K562 (cell line): ENCODE measurements around the gene PRKG1. TPM values are rescaled to one million over a fixed set of nuclear protein-coding genes. Genes with fewer than 3 reads are reported as not detected.

Source experiments
- ATAC-seq: fragments of 200-7000 bp; cut with Tn5 transposase; 3 replicates; pipeline ENCODE4 v1.9.1; 2020; ENCODE audit warnings: moderate library complexity
- BruUV-seq: library from RNA; stranded (reverse); fragments of 400-500 nt; replicated peaks from 2 replicates; lab custom pipeline; 2021; lab: Mats Ljungman, UMichigan
- CTCF ChIA-PET: fragments of 300-600 bp; formaldehyde crosslinking; extraction: SDS; loops from one replicate; lab custom pipeline; 2021; ENCODE audit warnings: low intra/inter-chr PET ratio; lab: Yijun Ruan, JAX
- POLR2A ChIA-PET: fragments of 300-600, 350-650 bp; sonication (Branson Sonifier 250); formaldehyde crosslinking; extraction: SDS; loops from one replicate; lab custom pipeline; 2021; ENCODE audit warnings: antibody characterized with exemption, inconsistent platforms; lab: Yijun Ruan, JAX
- DNase-seq, 4 experiments: peaks; one replicate each; pipeline versions ENCODE4 v3.0.0 to v3.0.0-alpha.2; 2011 to 2018; ENCODE audit warnings: low spot score in 3 of 4, mixed read lengths in 3 of 4; ENCODE audit errors: extremely low read depth in 1 of 4
- FAIRE-seq: peaks from 2 replicates; lab custom pipeline; 2011; peaks lifted over from hg19 to GRCh38; lab: Jason Lieb, UNC
- H2AFZ ChIP-seq: 2 replicates; pipeline ENCODE4 v1.6.0; 2011; ENCODE audit warnings: low read depth, low read length, control low read depth, inconsistent platforms
- H3K27ac ChIP-seq: fragments of 200-600 bp; 3 replicates; pipeline ENCODE4 v1.8.0; 2011; ENCODE audit warnings: low read depth, mild to moderate bottlenecking, control low read depth, inconsistent platforms, low read length, moderate library complexity, mixed read lengths; ENCODE audit errors: extremely low read depth
- H3K27me3 ChIP-seq, 2 experiments: fragments of 300-600 bp in 1 of 2; 2 replicates in 1 of 2; 3 replicates in 1 of 2; pipeline versions ENCODE4 v1.6.0 to v1.8.0; 2011; ENCODE audit warnings: inconsistent platforms in 2 of 2, low read length in 2 of 2, mild to moderate bottlenecking in 1 of 2, mixed read lengths in 1 of 2, moderate library complexity in 1 of 2; ENCODE audit not compliant: control insufficient read depth in 2 of 2, insufficient read depth in 2 of 2
- H3K36me3 ChIP-seq: fragments of 300-600 bp; 3 replicates; pipeline ENCODE4 v1.8.0; 2011; ENCODE audit warnings: mild to moderate bottlenecking, low read length, inconsistent platforms; ENCODE audit not compliant: control insufficient read depth, insufficient read depth
- H3K4me1 ChIP-seq, 2 experiments: fragments of 200-600 bp in 1 of 2; replicated peaks in 1 of 2; 2 replicates in 1 of 2; 3 replicates in 1 of 2; pipeline versions ENCODE4 v1.5.1 to v1.8.0; 2011; ENCODE audit warnings: inconsistent platforms in 2 of 2, low read length in 2 of 2, mild to moderate bottlenecking in 1 of 2, mixed read lengths in 1 of 2, moderate library complexity in 1 of 2; ENCODE audit not compliant: control insufficient read depth in 2 of 2, insufficient read depth in 2 of 2
- H3K4me2 ChIP-seq: 2 replicates; pipeline ENCODE4 v1.6.1; 2011; ENCODE audit warnings: low read length, control low read depth, inconsistent platforms, mixed read lengths; ENCODE audit not compliant: insufficient read depth
- H3K4me3 ChIP-seq: fragments of 200-600 bp; sonication (generic), shearing (Covaris generic); 2 replicates; pipeline ENCODE4 v1.5.1; 2016; ENCODE audit warnings: control low read depth, inconsistent platforms
- H3K79me2 ChIP-seq: fragments of 200-600 bp; 3 replicates; pipeline ENCODE4 v1.8.0; 2011; ENCODE audit warnings: low read length, inconsistent platforms; ENCODE audit not compliant: control insufficient read depth, insufficient read depth
- H3K9ac ChIP-seq, 2 experiments: 2 replicates each; pipeline versions ENCODE4 v1.6.0 to v1.6.1; 2011; ENCODE audit warnings: low read depth in 2 of 2, low read length in 2 of 2, control low read depth in 1 of 2, inconsistent platforms in 1 of 2, mild to moderate bottlenecking in 1 of 2, mixed read lengths in 1 of 2; ENCODE audit not compliant: insufficient read depth in 1 of 2
- H3K9me1 ChIP-seq: one replicate; pipeline ENCODE4 v1.6.0; 2011; ENCODE audit warnings: inconsistent platforms, mild to moderate bottlenecking, low read length, moderate library complexity; ENCODE audit not compliant: control insufficient read depth, insufficient read depth
- H3K9me3 ChIP-seq: replicated peaks from 2 replicates; pipeline ENCODE4 v1.5.1; 2011; ENCODE audit warnings: low read depth, low read length, inconsistent platforms; ENCODE audit not compliant: control insufficient read depth, insufficient read depth
- H4K20me1 ChIP-seq: replicated peaks from 2 replicates; pipeline ENCODE4 v1.6.1; 2011; ENCODE audit warnings: low read length, inconsistent platforms, mixed read lengths; ENCODE audit not compliant: control insufficient read depth, insufficient read depth
- CAMTA2 ChIP-seq: fragments of 250-450 bp; sonication (Bioruptor Pico); conservative IDR thresholded peaks from 2 replicates; pipeline ENCODE4 v1.5.1; 2022
- CREB1 ChIP-seq, 2 experiments: sonication (generic) in 1 of 2; formaldehyde crosslinking in 1 of 2; IDR thresholded peaks; 2 replicates each; pipeline versions ENCODE4 v1.6.1 to v1.8.0; 2012 to 2022; ENCODE audit warnings: inconsistent platforms in 1 of 2, mild to moderate bottlenecking in 1 of 2, missing genetic modification reagents in 1 of 2, moderate library complexity in 1 of 2
- ETV1 ChIP-seq: fragments of 450-650 bp; conservative IDR thresholded peaks from 2 replicates; pipeline ENCODE4 v1.6.1; 2016; ENCODE audit warnings: missing genetic modification characterization, control low read depth, low read depth, missing compliant biosample characterization
- EWSR1 ChIP-seq: fragments of 450-650 bp; IDR thresholded peaks from 2 replicates; pipeline ENCODE4 v1.6.1; 2018; ENCODE audit warnings: borderline replicate concordance, mild to moderate bottlenecking, low read depth, moderate library complexity; ENCODE audit not compliant: partially characterized antibody
- FOSL1 ChIP-seq: fragments of 200-800 bp; sonication (Bioruptor generic); conservative IDR thresholded peaks from 2 replicates; pipeline ENCODE4 v1.6.1; 2016; ENCODE audit warnings: missing genetic modification characterization, missing compliant biosample characterization
- KAT2B ChIP-seq: IDR thresholded peaks from one replicate; pipeline ENCODE4 v1.6.1; 2012; ENCODE audit warnings: low read depth, mild to moderate bottlenecking, control low read depth, inconsistent platforms, low read length, moderate library complexity
- KDM4B ChIP-seq, 2 experiments: fragments of 450-650 bp in 1 of 2; sonication (generic) in 1 of 2; IDR thresholded peaks; 2 replicates each; pipeline ENCODE4 v1.6.1; 2016 to 2017; ENCODE audit warnings: borderline replicate concordance in 2 of 2, antibody characterized with exemption in 1 of 2, low read depth in 1 of 2, mild to moderate bottlenecking in 1 of 2
- MAFG ChIP-seq: fragments of 450-650 bp; conservative IDR thresholded peaks from 2 replicates; pipeline ENCODE4 v1.6.1; 2016; ENCODE audit warnings: missing genetic modification characterization, missing compliant biosample characterization
- NFE2 ChIP-seq: IDR thresholded peaks from 2 replicates; pipeline ENCODE4 v1.6.1; 2014; ENCODE audit warnings: antibody characterized with exemption, low read depth
- SNIP1 ChIP-seq: fragments of 450-650 bp; IDR thresholded peaks from 2 replicates; pipeline ENCODE4 v1.7.1; 2017; ENCODE audit warnings: low read depth, mild to moderate bottlenecking
- SOX6 ChIP-seq: fragments of 450-650 bp; IDR thresholded peaks from 2 replicates; pipeline ENCODE4 v1.6.1; 2014; ENCODE audit warnings: mild to moderate bottlenecking
- TAF9B ChIP-seq: fragments of 450-650 bp; IDR thresholded peaks from 2 replicates; pipeline ENCODE4 v1.6.1; 2018; ENCODE audit warnings: mild to moderate bottlenecking; ENCODE audit not compliant: partially characterized antibody
- ZFP36 ChIP-seq: fragments of 150-350 bp; IDR thresholded peaks from 2 replicates; pipeline ENCODE4 v1.6.1; 2018; ENCODE audit warnings: low read length, low read depth; ENCODE audit not compliant: partially characterized antibody
- ZNF212 ChIP-seq: fragments of 450-650 bp; formaldehyde crosslinking; IDR thresholded peaks from 2 replicates; pipeline ENCODE4 v1.4.0; 2020; ENCODE audit warnings: mild to moderate bottlenecking
- ZNF589 ChIP-seq: fragments of 200-800 bp; sonication (Bioruptor generic); IDR thresholded peaks from 2 replicates; pipeline ENCODE4 v1.6.1; 2016; ENCODE audit warnings: low read depth, missing genetic modification characterization, missing compliant biosample characterization
- ZNF764 ChIP-seq: fragments of 250-450 bp; sonication (Bioruptor Pico); IDR thresholded peaks from 2 replicates; pipeline ENCODE4 v1.4.0; 2020; ENCODE audit warnings: low read depth, mild to moderate bottlenecking, moderate library complexity
- WGBS: fragments of 100-300 bp; shearing (Covaris generic); methylation state at CpG from one replicate; pipeline ENCODE4 v1.1.6; 2016; ENCODE audit warnings: low coverage, mixed read lengths; ENCODE audit not compliant: insufficient coverage; ENCODE audit errors: missing lambda C conversion rate; 5-methylcytosine and 5-hydroxymethylcytosine counted together
- in situ Hi-C: fragments of 300-500 bp; cut with MboI; formaldehyde crosslinking; loops from 4 replicates; pipeline ENCODE4 v1.15.0; 2018; ENCODE audit warnings: inconsistent platforms, mixed read lengths
- intact Hi-C: fragments of 100-400 bp; cut with micrococcal nuclease; formaldehyde crosslinking; loops from 2 replicates; pipeline ENCODE4 v1.14.2; 2022
- polyA plus RNA-seq, 8 experiments: library from polyadenylated mRNA; depleted of rRNA in 4 of 8; stranded (reverse) in 5 of 8; unstranded in 3 of 8; fragments of >200 nt; fragmentation: Nextera tagmentation in 2 of 8; fragmentation: Illumina TruSeq in 1 of 8; extraction: Ambion mirVana in 2 of 8; extraction: Trizol in 1 of 8; gene quantifications; 2 replicates each; pipeline versions ENCODE4 v1.2.1 to v1.2.3, GENCODE V29; 2011 to 2014; ENCODE audit warnings: inconsistent platforms in 1 of 8, missing spikeins in 1 of 8
- total RNA-seq, 7 experiments: library from RNA; depleted of rRNA in 6 of 7; stranded (reverse); fragments of >200 nt in 6 of 7; fragmentation: Illumina TruSeq in 2 of 7; extraction: Trizol in 2 of 7; gene quantifications; 2 replicates each; pipeline versions ENCODE4 v1.2.1 to v1.2.3, GENCODE V29; 2011 to 2021; ENCODE audit warnings: low replicate concordance in 1 of 7
- TF ChIP-seq, protein P1 (sequence below): fragments of 450-650 bp; conservative IDR thresholded peaks from 2 replicates; pipeline ENCODE4 v1.6.1; 2016; ENCODE audit warnings: missing genetic modification characterization, low read depth, mild to moderate bottlenecking, control low read depth, missing compliant biosample characterization
- TF ChIP-seq, protein P2 (sequence below): fragments of 250-450 bp; sonication (Bioruptor Pico); IDR thresholded peaks from 2 replicates; pipeline ENCODE4 v1.8.0; 2021; ENCODE audit warnings: moderate library complexity, mild to moderate bottlenecking, inconsistent platforms

The PRKG1 gene
- total and polyA plus RNA-seq, 9 of the 15 experiments (the other 6 are each of a cell fraction or from before 2014, with no cell fraction given): 0.22 TPM; not detected in 8

DNA sequence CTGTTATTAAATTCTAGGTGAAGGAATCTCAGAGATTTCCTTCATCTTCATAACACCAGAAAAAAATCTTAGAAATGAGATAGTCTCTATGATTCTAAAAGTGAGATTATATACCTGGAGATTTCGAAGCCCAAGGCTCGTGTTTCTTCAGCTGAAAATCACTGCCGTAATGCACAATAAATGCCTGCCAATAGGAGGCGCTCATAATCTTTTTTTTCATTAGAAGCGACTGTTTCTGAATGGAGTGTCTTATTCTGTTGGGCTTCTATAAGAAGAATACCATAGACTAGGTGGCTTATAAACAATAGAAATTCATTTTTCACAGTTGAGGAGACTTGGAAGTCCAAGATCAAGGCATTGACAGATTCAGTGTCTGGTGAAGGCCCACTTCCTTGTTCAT is 294.7 kb downstream of the PRKG1 start (continued):
- TF ChIP-seq, protein P1, sequence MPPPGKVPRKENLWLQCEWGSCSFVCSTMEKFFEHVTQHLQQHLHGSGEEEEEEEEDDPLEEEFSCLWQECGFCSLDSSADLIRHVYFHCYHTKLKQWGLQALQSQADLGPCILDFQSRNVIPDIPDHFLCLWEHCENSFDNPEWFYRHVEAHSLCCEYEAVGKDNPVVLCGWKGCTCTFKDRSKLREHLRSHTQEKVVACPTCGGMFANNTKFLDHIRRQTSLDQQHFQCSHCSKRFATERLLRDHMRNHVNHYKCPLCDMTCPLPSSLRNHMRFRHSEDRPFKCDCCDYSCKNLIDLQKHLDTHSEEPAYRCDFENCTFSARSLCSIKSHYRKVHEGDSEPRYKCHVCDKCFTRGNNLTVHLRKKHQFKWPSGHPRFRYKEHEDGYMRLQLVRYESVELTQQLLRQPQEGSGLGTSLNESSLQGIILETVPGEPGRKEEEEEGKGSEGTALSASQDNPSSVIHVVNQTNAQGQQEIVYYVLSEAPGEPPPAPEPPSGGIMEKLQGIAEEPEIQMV (tag): no peak
- no peak for TF ChIP-seq KDM4B (IDR thresholded peaks at IDR 0.05; ENCODE audit: borderline replicate concordance in 2 of 2, low read depth in 1 of 2)

DNA sequence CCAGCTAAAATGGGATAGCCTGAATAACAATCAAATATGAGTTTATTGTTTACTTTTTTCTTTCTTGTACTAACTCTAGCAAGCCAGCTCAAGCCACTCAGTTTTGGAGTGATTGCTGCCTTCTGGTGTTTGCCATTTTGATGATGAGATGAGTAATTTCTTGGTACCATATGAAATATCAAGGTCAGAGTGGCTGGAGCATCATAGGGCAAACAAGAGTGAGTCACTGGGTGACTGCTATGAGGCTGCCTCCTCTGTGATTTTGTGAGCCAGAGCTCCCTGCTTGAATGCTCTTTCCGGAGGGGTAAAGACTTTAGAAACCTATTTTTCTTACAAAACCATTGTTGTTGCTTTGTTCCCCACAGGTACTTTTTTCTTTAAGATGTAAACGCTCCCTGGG is 295.6 kb downstream of the PRKG1 start:
- Histone ChIP-seq H3K36me3 (no peaks in the 10 kb centered on the region), H3K27me3 (no peaks in the 10 kb centered on the region), H3K4me1 (no peaks in the 10 kb centered on the region), H3K4me2 (no peak overlapping the region), H4K20me1 (no peaks in the 10 kb centered on the region), H2AFZ (no peak overlapping the region), H3K9me1 (no peaks in the 10 kb centered on the region), H3K27ac (no peak overlapping the region), H3K79me2 (no peaks in the 10 kb centered on the region), H3K9me3 (no peaks in the 10 kb centered on the region), H3K4me3 (no peak overlapping the region), H3K9ac (no peak overlapping the region)
- no TSS peak for BruUV-seq
- ChIA-PET CTCF (no interaction called here), POLR2A (no interaction called here)
- in situ Hi-C loops (no loop called here), intact Hi-C loops (no loop called here)
- ATAC-seq: no peak
- TF ChIP-seq ETV1 (tag): no peak
- TF ChIP-seq SOX6: no peak
- no peak for TF ChIP-seq CAMTA2
- TF ChIP-seq ZNF212 (CRISPR knock-in tag): no peak
- no peak for TF ChIP-seq FOSL1
- no peak for TF ChIP-seq CREB1 (IDR thresholded peaks at IDR 0.05)
- no peak for TF ChIP-seq CREB1 (CRISPR knock-in tag; IDR thresholded peaks at IDR 0.05)
- TF ChIP-seq ZNF589 (CRISPR knock-in tag): no peak
- no peak for TF ChIP-seq KAT2B
- no peak for TF ChIP-seq TAF9B
- TF ChIP-seq EWSR1: no peak
- TF ChIP-seq, protein P2, sequence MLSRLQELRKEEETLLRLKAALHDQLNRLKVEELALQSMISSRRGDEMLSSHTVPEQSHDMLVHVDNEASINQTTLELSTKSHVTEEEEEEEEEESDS (CRISPR knock-in tag): no peak
- TF ChIP-seq SNIP1: no peak
- TF ChIP-seq NFE2: no peak
- no peak for TF ChIP-seq MAFG (tag)
- TF ChIP-seq ZFP36: no peak
- no peak for TF ChIP-seq ZNF764 (CRISPR knock-in tag)
- DNase-seq: no peak
- FAIRE-seq: no peak
- WGBS: 0% methylated on average over 2 of the region's 2 CpGs
